GM21723 (cell line): ENCODE measurements around the gene RBM18.

Source experiments
- ATAC-seq: cut with Tn5 transposase; IDR thresholded peaks from one replicate; pipeline ENCODE4 v1.9.1; 2021; ENCODE audit warnings: mild to moderate bottlenecking, moderate library complexity; ENCODE audit not compliant: unreplicated experiment

Gene RBM18

GRCh38 chr9:122225312-122226141 lies 39.1 kb downstream of the RBM18 start:
- no peak for ATAC-seq

- ATAC-seq, result no peak
These were observed 41.2 kb downstream of the RBM18 start for GRCh38 chr9:122223435-122223834.

GRCh38 chr9:122222791-122223190 lies 41.8 kb downstream of the RBM18 start:
- no peak for ATAC-seq

GRCh38 chr9:122221183-122221811 lies 43.3 kb downstream of the RBM18 start:
- ATAC-seq, result no peak

- ATAC-seq, result no peak
These were observed 43.9 kb downstream of the RBM18 start for GRCh38 chr9:122220673-122221182.

GRCh38 chr9:122219856-122220672 lies 44.6 kb downstream of the RBM18 start:
- no peak for ATAC-seq

GRCh38 chr9:122218935-122219855 lies 45.4 kb downstream of the RBM18 start:
- ATAC-seq, result no peak

GRCh38 chr9:122218071-122218934 lies 46.3 kb downstream of the RBM18 start:
- ATAC-seq, result no peak

GRCh38 chr9:122217640-122218039 lies 47.0 kb downstream of the RBM18 start:
- ATAC-seq, result no peak

- no peak for ATAC-seq
These were observed 47.7 kb downstream of the RBM18 start for GRCh38 chr9:122216798-122217418.

- no peak for ATAC-seq
These were observed 48.4 kb downstream of the RBM18 start for GRCh38 chr9:122216138-122216797.

GRCh38 chr9:122215663-122216062 lies 49.0 kb downstream of the RBM18 start:
- no peak for ATAC-seq

- no peak for ATAC-seq
These were observed 50.1 kb downstream of the RBM18 start for GRCh38 chr9:122214507-122214906.

GRCh38 chr9:122213589-122214413 lies 50.8 kb downstream of the RBM18 start:
- peak; percentile 66 for ATAC-seq

- ATAC-seq, result no peak
These were observed 51.5 kb downstream of the RBM18 start for GRCh38 chr9:122213102-122213588.

- ATAC-seq, result no peak
These were observed 52.1 kb downstream of the RBM18 start for GRCh38 chr9:122212473-122213004.

- no peak for ATAC-seq
These were observed 55.2 kb downstream of the RBM18 start for GRCh38 chr9:122209451-122209850.
